Measurements from ENCODE around the gene NDUFA11. TPM values are rescaled to one million over a fixed set of nuclear protein-coding genes. Genes with fewer than 3 reads are reported as not detected.

Gene NDUFA11
- total and polyA plus RNA-seq, 11 donors = 388 to 945 (median 491) TPM

- Histone ChIP-seq H3K27ac (peak within 1 kb of the TSS; percentile 57 to 95 (median 91)), H3K36me3 (peaks cover 0 to 23% (median 16%) of the 10 kb centered on the region in 9 donors), H3K27me3 (no peaks in the 10 kb centered on the region), H3K4me3 (peak within 1 kb of the TSS; percentile 61 to 98 (median 86)), H3K9me3 (no peaks in the 10 kb centered on the region), H3K4me1 (peaks cover 4 to 38% (median 23%) of the 10 kb centered on the region in 12 donors)
- DNase-seq (peak; percentile 100), ATAC-seq (peak; percentile 84 to 91 (median 90))
- TF ChIP-seq CTCF (IDR thresholded peaks at IDR 0.05) = no peak
- peak in 1 of 2 donors; percentile 70 for TF ChIP-seq POLR2A (IDR thresholded peaks at IDR 0.05)
- 0 to 1% (median 0%) methylated on average over 39 to 61 of the region's 61 CpGs for WGBS, 4 donors
- intact Hi-C loops (cut with DNase I) = loop anchor here in 4 of 10 donors (1.0 to 10.0 kb wide), 6 partner anchors 50 to 470 kb away; partner anchors contain the start of genes RANBP3 (in 3 of the 4), ALKBH7 (in 1 of the 4), PSPN (in 1 of the 4) and RPL36 (in 1 of the 4)
Observed at GRCh38 chr19:5904352-5905113, 943 bp upstream of the NDUFA11 start, which contains the start of gene VMAC. VMAC (plus strand) TSS chr19:5904872; CDS start chr19:5904891, 19 bp downstream.

GRCh38 chr19:5903056-5903623 is 450 bp downstream of the NDUFA11 start:
- no peak for ATAC-seq
- intact Hi-C loops (cut with DNase I) = loop anchor here in 4 of 10 donors (5.0 to 10.0 kb wide), 4 partner anchors 72 to 472 kb away; partner anchors contain the start of genes RANBP3 (in 2 of the 4), ALKBH7 (in 1 of the 4), PSPN (in 1 of the 4) and RPL36 (in 1 of the 4)
- TF ChIP-seq POLR2A (IDR thresholded peaks at IDR 0.05) (no peak), CTCF (IDR thresholded peaks at IDR 0.05) (no peak)
- Histone ChIP-seq H3K27ac (peak overlapping the region; percentile 57 to 95 (median 91)), H3K4me1 (peaks cover 4 to 38% (median 23%) of the 10 kb centered on the region in 12 donors), H3K27me3 (no peaks in the 10 kb centered on the region), H3K9me3 (no peaks in the 10 kb centered on the region), H3K4me3 (peak overlapping the region; percentile 61 to 98 (median 86)), H3K36me3 (peaks cover 0 to 12% (median 8%) of the 10 kb centered on the region in 9 donors)
- DNase-seq = no peak
- 0 to 1% (median 1%) methylated on average over 27 of the region's 27 CpGs for WGBS, 4 donors

- no peak for ATAC-seq
- Histone ChIP-seq H3K27ac (no peak overlapping the region), H3K4me1 (peaks cover 4 to 51% (median 22%) of the 10 kb centered on the region in 12 donors), H3K27me3 (no peaks in the 10 kb centered on the region), H3K9me3 (no peaks in the 10 kb centered on the region), H3K36me3 (peaks cover 0 to 28% (median 16%) of the 10 kb centered on the region in 9 donors), H3K4me3 (no peak overlapping the region)
- intact Hi-C loops (cut with DNase I) = loop anchor here in 4 of 10 donors (5.0 to 10.0 kb wide), 4 partner anchors 74 to 474 kb away; partner anchors contain the start of genes RANBP3 (in 2 of the 4), ALKBH7 (in 1 of the 4), PSPN (in 1 of the 4) and RPL36 (in 1 of the 4)
- WGBS, 4 donors = 86 to 90% (median 88%) methylated on average over 8 of the region's 8 CpGs
- no peak for DNase-seq
- TF ChIP-seq CTCF (IDR thresholded peaks at IDR 0.05) = no peak
- no peak for TF ChIP-seq POLR2A (IDR thresholded peaks at IDR 0.05)
Observed at GRCh38 chr19:5900976-5901375, 2.6 kb downstream of the NDUFA11 start.

Data from heart left ventricle (tissue), 16 donors.